Iris pigment epithelial cell (primary cell): ENCODE measurements around the gene PAX5.

Source experiments
- DNase-seq: peaks from one replicate; pipeline ENCODE4 v3.0.0-alpha.2; 2011; ENCODE audit warnings: low read depth

Gene PAX5

GRCh38 chr9:36835271-36835996, 198.6 kb downstream of the PAX5 start:
- DNase-seq: no peak

GRCh38 chr9:36834736-36835135, 199.3 kb downstream of the PAX5 start:
- DNase-seq: no peak

GRCh38 chr9:36833954-36834353, 200.1 kb downstream of the PAX5 start:
- DNase-seq: no peak

- DNase-seq: no peak
These were observed 201.8 kb downstream of the PAX5 start for GRCh38 chr9:36832164-36832795.

- DNase-seq: no peak
These were observed 202.5 kb downstream of the PAX5 start for GRCh38 chr9:36831381-36832161.

GRCh38 chr9:36828611-36829013, 205.5 kb downstream of the PAX5 start:
- DNase-seq: no peak

GRCh38 chr9:36827593-36827992, 206.5 kb downstream of the PAX5 start:
- DNase-seq: no peak

- no peak for DNase-seq
These were observed 207.5 kb downstream of the PAX5 start for GRCh38 chr9:36826581-36826980.

- DNase-seq: no peak
These were observed 208.9 kb downstream of the PAX5 start for GRCh38 chr9:36825179-36825578.

GRCh38 chr9:36823934-36824333, 210.1 kb downstream of the PAX5 start:
- no peak for DNase-seq

- DNase-seq: no peak
These were observed 210.6 kb downstream of the PAX5 start for GRCh38 chr9:36823466-36823865.

GRCh38 chr9:36822201-36822600, 211.9 kb downstream of the PAX5 start:
- no peak for DNase-seq

GRCh38 chr9:36820392-36820861, 213.6 kb downstream of the PAX5 start:
- DNase-seq: no peak

- DNase-seq: no peak
These were observed 214.8 kb downstream of the PAX5 start for GRCh38 chr9:36818965-36819870.

GRCh38 chr9:36818242-36818938, 215.7 kb downstream of the PAX5 start:
- DNase-seq: no peak

GRCh38 chr9:36817160-36817834, 216.8 kb downstream of the PAX5 start:
- DNase-seq: no peak

- DNase-seq: no peak
These were observed 217.7 kb downstream of the PAX5 start for GRCh38 chr9:36816371-36816770.

GRCh38 chr9:36815566-36816348, 218.3 kb downstream of the PAX5 start:
- DNase-seq: no peak

GRCh38 chr9:36815023-36815422, 219.0 kb downstream of the PAX5 start:
- DNase-seq: no peak

GRCh38 chr9:36813154-36813553, 220.9 kb downstream of the PAX5 start:
- no peak for DNase-seq
